ENCODE data around the gene LIX1. TPM values are rescaled to one million over a fixed set of nuclear protein-coding genes. Genes with fewer than 3 reads are reported as not detected.

Gene LIX1
- total RNA-seq, 1 experiment from 2014 or later: not detected

GRCh38 chr5:97047076-97047475 is 95.3 kb downstream of the LIX1 start:
- no peak for TF ChIP-seq CTCF (IDR thresholded peaks at IDR 0.05; ENCODE audit: unreplicated experiment)
- Mint-ChIP-seq H3K4me1 (ENCODE audit: low read depth, unreplicated experiment) (peaks cover 26% of the 10 kb centered on the region), H3K9me3 (ENCODE audit: low read depth, unreplicated experiment) (peaks cover 2% of the 10 kb centered on the region), H3K27ac (ENCODE audit: unreplicated experiment) (no peak overlapping the region), H3K27me3 (ENCODE audit: unreplicated experiment) (peaks cover 18% of the 10 kb centered on the region), H3K4me3 (ENCODE audit: low read depth, unreplicated experiment) (no peak overlapping the region), H3K36me3 (ENCODE audit: insufficient read depth, unreplicated experiment) (no peaks in the 10 kb centered on the region)
- intact Hi-C loops (cut with micrococcal nuclease; ENCODE audit: unreplicated experiment): loop anchor here (5.0 to 10.0 kb wide), 2 partner anchors 98 to 115 kb away; partner anchors contain the start of gene LIX1
- DNase-seq: no peak
- BruUV-seq (replicated peaks): no TSS peak
- CTCF ChIA-PET: interaction anchor here (0.8 to 1.0 kb wide), 2 partner anchors 178 to 1704 kb away, joined by 3 read pairs; no protein-coding TSS in a partner anchor

GRCh38 chr5:97046270-97046982 is 96.0 kb downstream of the LIX1 start:
- peaks cover 2% of the 10 kb centered on the region for H3K9me3 Mint-ChIP-seq (ENCODE audit: low read depth, unreplicated experiment)
- no TSS peak for BruUV-seq (replicated peaks)
- peaks cover 17% of the 10 kb centered on the region for H3K27me3 Mint-ChIP-seq (ENCODE audit: unreplicated experiment)
- H3K36me3 Mint-ChIP-seq (ENCODE audit: insufficient read depth, unreplicated experiment): no peaks in the 10 kb centered on the region
- DNase-seq: no peak
- CTCF ChIA-PET: interaction anchor here (1.0 kb wide), 1 partner anchor 178 kb away, joined by 3 read pairs; no protein-coding TSS in a partner anchor
- TF ChIP-seq CTCF (IDR thresholded peaks at IDR 0.05; ENCODE audit: unreplicated experiment): no peak
- H3K4me3 Mint-ChIP-seq (ENCODE audit: low read depth, unreplicated experiment): no peak overlapping the region
- peaks cover 26% of the 10 kb centered on the region for H3K4me1 Mint-ChIP-seq (ENCODE audit: low read depth, unreplicated experiment)
- H3K27ac Mint-ChIP-seq (ENCODE audit: unreplicated experiment): no peak overlapping the region
- intact Hi-C loops (cut with micrococcal nuclease; ENCODE audit: unreplicated experiment): loop anchor here (5.0 to 10.0 kb wide), 2 partner anchors 98 to 116 kb away; partner anchors contain the start of gene LIX1

- DNase-seq: peak; percentile 39
- no TSS peak for BruUV-seq (replicated peaks)
- no peak for TF ChIP-seq CTCF (IDR thresholded peaks at IDR 0.05; ENCODE audit: unreplicated experiment)
- H3K36me3 Mint-ChIP-seq (ENCODE audit: insufficient read depth, unreplicated experiment): no peaks in the 10 kb centered on the region
- no peak overlapping the region for H3K4me3 Mint-ChIP-seq (ENCODE audit: low read depth, unreplicated experiment)
- H3K9me3 Mint-ChIP-seq (ENCODE audit: low read depth, unreplicated experiment): no peaks in the 10 kb centered on the region
- intact Hi-C loops (cut with micrococcal nuclease; ENCODE audit: unreplicated experiment): loop anchor here (10.0 kb wide), 1 partner anchor 101 kb away; the partner anchor contains the start of gene LIX1
- H3K27me3 Mint-ChIP-seq (ENCODE audit: unreplicated experiment): no peaks in the 10 kb centered on the region
- no peak overlapping the region for H3K27ac Mint-ChIP-seq (ENCODE audit: unreplicated experiment)
- H3K4me1 Mint-ChIP-seq (ENCODE audit: low read depth, unreplicated experiment): peaks cover 26% of the 10 kb centered on the region
- CTCF ChIA-PET: interaction anchor here (1.0 to 1.3 kb wide), 2 partner anchors 99 to 175 kb away, joined by 3 to 5 read pairs; partner anchors contain the start of gene LIX1
These were observed 98.4 kb downstream of the LIX1 start for GRCh38 chr5:97044052-97044451.

- CTCF ChIA-PET: interaction anchor here (1.0 to 1.3 kb wide), 2 partner anchors 99 to 174 kb away, joined by 3 to 5 read pairs; partner anchors contain the start of gene LIX1
- no peak overlapping the region for H3K4me3 Mint-ChIP-seq (ENCODE audit: low read depth, unreplicated experiment)
- no peak for TF ChIP-seq CTCF (IDR thresholded peaks at IDR 0.05; ENCODE audit: unreplicated experiment)
- no peak for DNase-seq
- no peaks in the 10 kb centered on the region for H3K9me3 Mint-ChIP-seq (ENCODE audit: low read depth, unreplicated experiment)
- no TSS peak for BruUV-seq (replicated peaks)
- intact Hi-C loops (cut with micrococcal nuclease; ENCODE audit: unreplicated experiment): loop anchor here (10.0 kb wide), 1 partner anchor 101 kb away; the partner anchor contains the start of gene LIX1
- H3K27ac Mint-ChIP-seq (ENCODE audit: unreplicated experiment): no peak overlapping the region
- H3K36me3 Mint-ChIP-seq (ENCODE audit: insufficient read depth, unreplicated experiment): no peaks in the 10 kb centered on the region
- no peaks in the 10 kb centered on the region for H3K27me3 Mint-ChIP-seq (ENCODE audit: unreplicated experiment)
- H3K4me1 Mint-ChIP-seq (ENCODE audit: low read depth, unreplicated experiment): peaks cover 26% of the 10 kb centered on the region
These were observed 98.9 kb downstream of the LIX1 start for GRCh38 chr5:97043511-97043910.
